GM18519 (cell line): Measurements from ENCODE around the gene CCDC88B.

Experiments used
- ATAC-seq: cut with Tn5 transposase; IDR thresholded peaks from one replicate; pipeline ENCODE4 v1.9.1; 2021; ENCODE audit warnings: mild to moderate bottlenecking, moderate library complexity; ENCODE audit not compliant: unreplicated experiment, low FRiP score

Gene CCDC88B

GRCh38 chr11:64339754-64340408 is at the start of gene CCDC88B:
CCDC88B (plus strand) TSS chr11:64340204; CDS start chr11:64340267, 63 bp downstream.
- ATAC-seq = no peak

GRCh38 chr11:64290352-64291261 is 49.4 kb upstream of the CCDC88B start:
- no peak for ATAC-seq

- ATAC-seq = no peak
Observed at GRCh38 chr11:64291262-64291751, 48.7 kb upstream of the CCDC88B start, which contains the start of gene KCNK4. KCNK4 (plus strand) TSS chr11:64291302; CDS start chr11:64293019, 1,717 bp downstream.

- ATAC-seq = no peak
Observed at GRCh38 chr11:64291752-64292459, 48.1 kb upstream of the CCDC88B start.

- no peak for ATAC-seq
Observed at GRCh38 chr11:64292460-64293254, 47.3 kb upstream of the CCDC88B start.

- ATAC-seq = no peak
Observed at GRCh38 chr11:64294774-64295173, 45.2 kb upstream of the CCDC88B start.

GRCh38 chr11:64295760-64296159 is 44.2 kb upstream of the CCDC88B start:
- no peak for ATAC-seq

GRCh38 chr11:64296236-64296635 is 43.8 kb upstream of the CCDC88B start:
- ATAC-seq = no peak

- ATAC-seq = no peak
Observed at GRCh38 chr11:64296830-64297698, 42.9 kb upstream of the CCDC88B start.

GRCh38 chr11:64297699-64298358 is 42.2 kb upstream of the CCDC88B start:
- no peak for ATAC-seq

GRCh38 chr11:64298966-64299846 is 40.8 kb upstream of the CCDC88B start:
- ATAC-seq = no peak

GRCh38 chr11:64299847-64300648 is 40.0 kb upstream of the CCDC88B start, which contains the start of gene CATSPERZ:
CATSPERZ (plus strand) TSS chr11:64300358; CDS start chr11:64300411, 53 bp downstream.
- ATAC-seq = no peak

- no peak for ATAC-seq
Observed at GRCh38 chr11:64303109-64304031, 36.6 kb upstream of the CCDC88B start.

- ATAC-seq = no peak
Observed at GRCh38 chr11:64304032-64304315, 36.0 kb upstream of the CCDC88B start.

GRCh38 chr11:64304316-64305072 is 35.5 kb upstream of the CCDC88B start:
- ATAC-seq = peak; percentile 19
